HepG2 (cell line): ENCODE results near the gene TBC1D20. TPM values are rescaled to one million over a fixed set of nuclear protein-coding genes. Genes with fewer than 3 reads are reported as not detected.
A peak's percentile ranks its signal among the peaks of the same experiment; 100 is the strongest.

Experiments
- ARHGAP35 ChIP-seq: sonication (generic); formaldehyde crosslinking; IDR thresholded peaks from 2 replicates; pipeline ENCODE4 v1.9.0; 2022; ENCODE audit warnings: mild to moderate bottlenecking, inconsistent platforms, moderate library complexity, missing genetic modification reagents, borderline replicate concordance
- DNMT3B ChIP-seq: conservative IDR thresholded peaks from 2 replicates; pipeline ENCODE4 v1.6.1; 2016; ENCODE audit warnings: missing biosample characterization, control low read depth
- PAWR ChIP-seq: sonication (generic); formaldehyde crosslinking; IDR thresholded peaks from 2 replicates; pipeline ENCODE4 v1.4.0; 2020; ENCODE audit warnings: missing genetic modification reagents, mild to moderate bottlenecking, borderline replicate concordance
- SMAD9 ChIP-seq: sonication (generic); formaldehyde crosslinking; IDR thresholded peaks from 2 replicates; pipeline ENCODE4 v1.5.1; 2020; ENCODE audit warnings: mild to moderate bottlenecking, missing genetic modification reagents
- SRSF9 ChIP-seq: fragments of 200-400 bp; formaldehyde crosslinking; IDR thresholded peaks from 2 replicates; pipeline ENCODE4 v1.6.1; 2018; ENCODE audit warnings: borderline replicate concordance, mild to moderate bottlenecking, low read depth, low read length; ENCODE audit not compliant: insufficient read depth, poor library complexity, severe bottlenecking
- ZNF720 ChIP-seq: sonication (generic); formaldehyde crosslinking; IDR thresholded peaks from 2 replicates; pipeline ENCODE4 v1.4.0; 2020; ENCODE audit warnings: missing genetic modification reagents
- polyA plus RNA-seq, 8 experiments: library from polyadenylated mRNA; depleted of rRNA in 3 of 8; stranded (reverse) in 7 of 8; unstranded in 1 of 8; fragments of >200 nt; fragmentation: Illumina TruSeq in 4 of 8; extraction: Trizol in 4 of 8; gene quantifications; 2 replicates each; pipeline versions ENCODE4 v1.2.1 to v1.2.3, GENCODE V29; 2011 to 2016; ENCODE audit warnings: low read depth in 4 of 8, missing spikeins in 1 of 8, mixed read lengths in 1 of 8; ENCODE audit not compliant: insufficient read depth in 1 of 8
- total RNA-seq, 5 experiments: library from RNA; depleted of rRNA; stranded (reverse); fragments of >200 nt; fragmentation: Illumina TruSeq; extraction: Trizol; gene quantifications; 2 replicates each; pipeline ENCODE4 v1.2.3, GENCODE V29; 2016; ENCODE audit warnings: low read depth in 1 of 5
- TF ChIP-seq, protein P1 (sequence below): sonication (generic); formaldehyde crosslinking; IDR thresholded peaks from 2 replicates; pipeline ENCODE4 v1.4.0; 2020; ENCODE audit warnings: mild to moderate bottlenecking, missing genetic modification reagents
- TF ChIP-seq, protein P2 (sequence below): sonication (generic); formaldehyde crosslinking; IDR thresholded peaks from 2 replicates; pipeline ENCODE4 v1.8.0; 2022; ENCODE audit warnings: mild to moderate bottlenecking, missing genetic modification reagents
- TF ChIP-seq, protein P3 (sequence below): sonication (generic); formaldehyde crosslinking; conservative IDR thresholded peaks from 2 replicates; pipeline ENCODE4 v1.8.0; 2022; ENCODE audit warnings: mild to moderate bottlenecking, moderate library complexity, missing genetic modification reagents
- TF ChIP-seq, protein P4 (sequence below), 2 experiments: sonication (generic) in 1 of 2; formaldehyde crosslinking in 1 of 2; IDR thresholded peaks; 2 replicates each; pipeline versions ENCODE4 v1.4.0 to v1.6.1; 2018 to 2020; ENCODE audit warnings: missing genetic modification reagents in 2 of 2, borderline replicate concordance in 1 of 2, low read depth in 1 of 2, mild to moderate bottlenecking in 1 of 2, missing biosample characterization in 1 of 2
- TF ChIP-seq, protein P5 (sequence below): sonication (generic); formaldehyde crosslinking; conservative IDR thresholded peaks from 2 replicates; pipeline ENCODE4 v1.4.0; 2020; ENCODE audit warnings: missing genetic modification reagents
- TF ChIP-seq, protein P6 (sequence below): sonication (generic); formaldehyde crosslinking; IDR thresholded peaks from 2 replicates; pipeline ENCODE4 v1.9.0; 2022; ENCODE audit warnings: low read depth, missing genetic modification reagents
- TF ChIP-seq, protein P7 (sequence below): sonication (generic); formaldehyde crosslinking; conservative IDR thresholded peaks from 2 replicates; pipeline ENCODE4 v1.8.1; 2023; ENCODE audit warnings: missing genetic modification reagents

TBC1D20 gene
- total and polyA plus RNA-seq, 2 of the 13 experiments (the other 11 are each of a cell fraction or from before 2014, with no cell fraction given), result 36.6 to 47.1 TPM

DNA sequence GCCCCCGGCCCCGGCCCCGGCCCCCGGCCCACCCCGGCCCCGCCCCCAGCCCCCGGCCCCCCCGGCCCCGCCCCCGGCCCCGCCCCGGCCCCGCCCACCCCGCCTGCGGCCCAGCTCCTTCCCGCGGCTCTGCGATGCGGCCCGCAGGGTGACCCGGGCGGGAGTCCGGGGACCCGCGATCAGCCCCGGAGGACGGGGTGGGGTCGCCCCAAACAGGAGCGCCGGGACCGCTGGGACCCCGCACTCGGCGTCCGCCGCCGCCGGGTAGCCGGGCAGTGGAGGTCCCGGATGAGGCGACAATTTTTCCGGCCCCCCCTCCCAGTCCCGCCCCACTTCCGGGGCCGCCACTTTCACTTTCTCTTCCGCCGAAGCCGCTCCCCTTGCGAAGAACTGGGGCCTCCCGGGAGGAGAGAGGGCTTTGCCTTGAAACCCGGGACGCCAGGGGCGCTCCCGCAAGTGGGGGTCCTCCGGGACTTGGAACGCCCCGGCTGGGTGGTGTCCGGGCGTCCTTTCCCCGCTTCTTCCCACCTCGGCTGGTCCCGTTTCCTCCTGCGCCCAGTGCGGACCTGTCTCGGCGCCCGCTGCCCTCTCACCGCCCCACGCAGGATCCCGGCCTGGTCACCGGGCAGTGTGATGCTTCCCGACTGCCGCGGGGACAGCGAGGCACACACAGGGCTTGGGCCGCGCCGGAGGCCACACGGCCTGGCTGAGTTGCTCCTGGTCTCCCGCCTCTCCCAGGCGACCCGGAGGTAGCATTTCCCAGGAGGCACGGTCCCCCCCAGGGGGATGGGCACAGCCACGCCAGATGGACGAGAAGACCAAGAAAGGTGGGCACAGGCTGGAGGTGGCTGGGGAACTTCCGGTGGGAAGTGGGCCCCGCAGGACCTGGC is 54.1 kb downstream of the TBC1D20 start, which contains the start of gene RBCK1 (continued):
- TF ChIP-seq, protein P1, sequence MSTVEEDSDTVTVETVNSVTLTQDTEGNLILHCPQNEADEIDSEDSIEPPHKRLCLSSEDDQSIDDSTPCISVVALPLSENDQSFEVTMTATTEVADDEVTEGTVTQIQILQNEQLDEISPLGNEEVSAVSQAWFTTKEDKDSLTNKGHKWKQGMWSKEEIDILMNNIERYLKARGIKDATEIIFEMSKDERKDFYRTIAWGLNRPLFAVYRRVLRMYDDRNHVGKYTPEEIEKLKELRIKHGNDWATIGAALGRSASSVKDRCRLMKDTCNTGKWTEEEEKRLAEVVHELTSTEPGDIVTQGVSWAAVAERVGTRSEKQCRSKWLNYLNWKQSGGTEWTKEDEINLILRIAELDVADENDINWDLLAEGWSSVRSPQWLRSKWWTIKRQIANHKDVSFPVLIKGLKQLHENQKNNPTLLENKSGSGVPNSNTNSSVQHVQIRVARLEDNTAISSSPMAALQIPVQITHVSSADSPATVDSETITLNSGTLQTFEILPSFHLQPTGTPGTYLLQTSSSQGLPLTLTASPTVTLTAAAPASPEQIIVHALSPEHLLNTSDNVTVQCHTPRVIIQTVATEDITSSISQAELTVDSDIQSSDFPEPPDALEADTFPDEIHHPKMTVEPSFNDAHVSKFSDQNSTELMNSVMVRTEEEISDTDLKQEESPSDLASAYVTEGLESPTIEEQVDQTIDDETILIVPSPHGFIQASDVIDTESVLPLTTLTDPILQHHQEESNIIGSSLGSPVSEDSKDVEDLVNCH (CRISPR knock-in tag), result peak; percentile 91; the same call in 1 of the 2 replicates
- TF ChIP-seq, protein P2, sequence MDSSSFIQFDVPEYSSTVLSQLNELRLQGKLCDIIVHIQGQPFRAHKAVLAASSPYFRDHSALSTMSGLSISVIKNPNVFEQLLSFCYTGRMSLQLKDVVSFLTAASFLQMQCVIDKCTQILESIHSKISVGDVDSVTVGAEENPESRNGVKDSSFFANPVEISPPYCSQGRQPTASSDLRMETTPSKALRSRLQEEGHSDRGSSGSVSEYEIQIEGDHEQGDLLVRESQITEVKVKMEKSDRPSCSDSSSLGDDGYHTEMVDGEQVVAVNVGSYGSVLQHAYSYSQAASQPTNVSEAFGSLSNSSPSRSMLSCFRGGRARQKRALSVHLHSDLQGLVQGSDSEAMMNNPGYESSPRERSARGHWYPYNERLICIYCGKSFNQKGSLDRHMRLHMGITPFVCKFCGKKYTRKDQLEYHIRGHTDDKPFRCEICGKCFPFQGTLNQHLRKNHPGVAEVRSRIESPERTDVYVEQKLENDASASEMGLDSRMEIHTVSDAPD (CRISPR knock-in tag), result no peak; the same call in 1 of the 2 replicates
- TF ChIP-seq ZNF720 (CRISPR knock-in tag) (0 out of 2 replicates have a peak, but pooled peaks have one; percentile 24), ARHGAP35 (CRISPR knock-in tag) (peak; percentile 69; the same call in 1 of the 2 replicates), SMAD9 (peak; percentile 91; the same call in 1 of the 2 replicates), PAWR (CRISPR knock-in tag) (no peak), SRSF9 (no peak), DNMT3B (peak; percentile 26; the same call in 1 of the 2 replicates)
- TF ChIP-seq, protein P3, sequence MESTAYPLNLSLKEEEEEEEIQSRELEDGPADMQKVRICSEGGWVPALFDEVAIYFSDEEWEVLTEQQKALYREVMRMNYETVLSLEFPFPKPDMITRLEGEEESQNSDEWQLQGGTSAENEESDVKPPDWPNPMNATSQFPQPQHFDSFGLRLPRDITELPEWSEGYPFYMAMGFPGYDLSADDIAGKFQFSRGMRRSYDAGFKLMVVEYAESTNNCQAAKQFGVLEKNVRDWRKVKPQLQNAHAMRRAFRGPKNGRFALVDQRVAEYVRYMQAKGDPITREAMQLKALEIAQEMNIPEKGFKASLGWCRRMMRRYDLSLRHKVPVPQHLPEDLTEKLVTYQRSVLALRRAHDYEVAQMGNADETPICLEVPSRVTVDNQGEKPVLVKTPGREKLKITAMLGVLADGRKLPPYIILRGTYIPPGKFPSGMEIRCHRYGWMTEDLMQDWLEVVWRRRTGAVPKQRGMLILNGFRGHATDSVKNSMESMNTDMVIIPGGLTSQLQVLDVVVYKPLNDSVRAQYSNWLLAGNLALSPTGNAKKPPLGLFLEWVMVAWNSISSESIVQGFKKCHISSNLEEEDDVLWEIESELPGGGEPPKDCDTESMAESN (CRISPR knock-in tag), result peak; percentile 67; the same call in 1 of the 2 replicates
- TF ChIP-seq, protein P4, sequence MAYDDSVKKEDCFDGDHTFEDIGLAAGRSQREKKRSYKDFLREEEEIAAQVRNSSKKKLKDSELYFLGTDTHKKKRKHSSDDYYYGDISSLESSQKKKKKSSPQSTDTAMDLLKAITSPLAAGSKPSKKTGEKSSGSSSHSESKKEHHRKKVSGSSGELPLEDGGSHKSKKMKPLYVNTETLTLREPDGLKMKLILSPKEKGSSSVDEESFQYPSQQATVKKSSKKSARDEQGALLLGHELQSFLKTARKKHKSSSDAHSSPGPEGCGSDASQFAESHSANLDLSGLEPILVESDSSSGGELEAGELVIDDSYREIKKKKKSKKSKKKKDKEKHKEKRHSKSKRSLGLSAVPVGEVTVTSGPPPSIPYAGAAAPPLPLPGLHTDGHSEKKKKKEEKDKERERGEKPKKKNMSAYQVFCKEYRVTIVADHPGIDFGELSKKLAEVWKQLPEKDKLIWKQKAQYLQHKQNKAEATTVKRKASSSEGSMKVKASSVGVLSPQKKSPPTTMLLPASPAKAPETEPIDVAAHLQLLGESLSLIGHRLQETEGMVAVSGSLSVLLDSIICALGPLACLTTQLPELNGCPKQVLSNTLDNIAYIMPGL (CRISPR knock-in tag; IDR thresholded peaks at IDR 0.05; ENCODE audit: borderline replicate concordance in 1 of 2, low read depth in 1 of 2), result peak; percentile 93 to 97
- TF ChIP-seq, protein P5, sequence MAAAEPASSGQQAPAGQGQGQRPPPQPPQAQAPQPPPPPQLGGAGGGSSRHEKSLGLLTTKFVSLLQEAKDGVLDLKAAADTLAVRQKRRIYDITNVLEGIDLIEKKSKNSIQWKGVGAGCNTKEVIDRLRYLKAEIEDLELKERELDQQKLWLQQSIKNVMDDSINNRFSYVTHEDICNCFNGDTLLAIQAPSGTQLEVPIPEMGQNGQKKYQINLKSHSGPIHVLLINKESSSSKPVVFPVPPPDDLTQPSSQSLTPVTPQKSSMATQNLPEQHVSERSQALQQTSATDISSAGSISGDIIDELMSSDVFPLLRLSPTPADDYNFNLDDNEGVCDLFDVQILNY (CRISPR knock-in tag), result peak; percentile 60; the same call in 1 of the 2 replicates
- TF ChIP-seq, protein P6, sequence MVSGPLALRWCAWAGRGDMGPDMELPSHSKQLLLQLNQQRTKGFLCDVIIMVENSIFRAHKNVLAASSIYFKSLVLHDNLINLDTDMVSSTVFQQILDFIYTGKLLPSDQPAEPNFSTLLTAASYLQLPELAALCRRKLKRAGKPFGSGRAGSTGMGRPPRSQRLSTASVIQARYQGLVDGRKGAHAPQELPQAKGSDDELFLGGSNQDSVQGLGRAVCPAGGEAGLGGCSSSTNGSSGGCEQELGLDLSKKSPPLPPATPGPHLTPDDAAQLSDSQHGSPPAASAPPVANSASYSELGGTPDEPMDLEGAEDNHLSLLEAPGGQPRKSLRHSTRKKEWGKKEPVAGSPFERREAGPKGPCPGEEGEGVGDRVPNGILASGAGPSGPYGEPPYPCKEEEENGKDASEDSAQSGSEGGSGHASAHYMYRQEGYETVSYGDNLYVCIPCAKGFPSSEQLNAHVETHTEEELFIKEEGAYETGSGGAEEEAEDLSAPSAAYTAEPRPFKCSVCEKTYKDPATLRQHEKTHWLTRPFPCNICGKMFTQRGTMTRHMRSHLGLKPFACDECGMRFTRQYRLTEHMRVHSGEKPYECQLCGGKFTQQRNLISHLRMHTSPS (CRISPR knock-in tag), result peak; percentile 79
- TF ChIP-seq, protein P7, sequence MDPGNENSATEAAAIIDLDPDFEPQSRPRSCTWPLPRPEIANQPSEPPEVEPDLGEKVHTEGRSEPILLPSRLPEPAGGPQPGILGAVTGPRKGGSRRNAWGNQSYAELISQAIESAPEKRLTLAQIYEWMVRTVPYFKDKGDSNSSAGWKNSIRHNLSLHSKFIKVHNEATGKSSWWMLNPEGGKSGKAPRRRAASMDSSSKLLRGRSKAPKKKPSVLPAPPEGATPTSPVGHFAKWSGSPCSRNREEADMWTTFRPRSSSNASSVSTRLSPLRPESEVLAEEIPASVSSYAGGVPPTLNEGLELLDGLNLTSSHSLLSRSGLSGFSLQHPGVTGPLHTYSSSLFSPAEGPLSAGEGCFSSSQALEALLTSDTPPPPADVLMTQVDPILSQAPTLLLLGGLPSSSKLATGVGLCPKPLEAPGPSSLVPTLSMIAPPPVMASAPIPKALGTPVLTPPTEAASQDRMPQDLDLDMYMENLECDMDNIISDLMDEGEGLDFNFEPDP (CRISPR knock-in tag), result 0 out of 2 replicates have a peak, but pooled peaks have one; percentile 98
